GM19324 (cell line): ENCODE data around the gene RALGPS1.

Source experiments
- ATAC-seq: cut with Tn5 transposase; IDR thresholded peaks from one replicate; pipeline ENCODE4 v1.9.1; 2021; ENCODE audit warnings: mild to moderate bottlenecking, moderate library complexity; ENCODE audit not compliant: unreplicated experiment, low FRiP score

The RALGPS1 gene

GRCh38 chr9:127130661-127131538 is 216.3 kb downstream of the RALGPS1 start:
- ATAC-seq = no peak

- ATAC-seq = no peak
Observed at GRCh38 chr9:127131871-127132270, 217.3 kb downstream of the RALGPS1 start.

- no peak for ATAC-seq
Observed at GRCh38 chr9:127132375-127132774, 217.8 kb downstream of the RALGPS1 start.

GRCh38 chr9:127132921-127133647 is 218.5 kb downstream of the RALGPS1 start:
- no peak for ATAC-seq

GRCh38 chr9:127133739-127134167 is 219.2 kb downstream of the RALGPS1 start:
- ATAC-seq = no peak

GRCh38 chr9:127135056-127135745 is 220.6 kb downstream of the RALGPS1 start:
- ATAC-seq = no peak

GRCh38 chr9:127136081-127136879 is 221.7 kb downstream of the RALGPS1 start:
- ATAC-seq = no peak

GRCh38 chr9:127136880-127137639 is 222.5 kb downstream of the RALGPS1 start:
- no peak for ATAC-seq

- no peak for ATAC-seq
Observed at GRCh38 chr9:127137640-127138360, 223.2 kb downstream of the RALGPS1 start.

- ATAC-seq = no peak
Observed at GRCh38 chr9:127138444-127138843, 223.9 kb downstream of the RALGPS1 start.

GRCh38 chr9:127139071-127139731 is 224.6 kb downstream of the RALGPS1 start:
- ATAC-seq = no peak

- no peak for ATAC-seq
Observed at GRCh38 chr9:127139775-127140174, 225.2 kb downstream of the RALGPS1 start.

GRCh38 chr9:127140181-127140580 is 225.6 kb downstream of the RALGPS1 start:
- ATAC-seq = no peak

- ATAC-seq = no peak
Observed at GRCh38 chr9:127140842-127141675, 226.5 kb downstream of the RALGPS1 start.

- ATAC-seq = no peak
Observed at GRCh38 chr9:127142291-127142690, 227.7 kb downstream of the RALGPS1 start.

- ATAC-seq = no peak
Observed at GRCh38 chr9:127142931-127143464, 228.4 kb downstream of the RALGPS1 start.

GRCh38 chr9:127143920-127144465 is 229.4 kb downstream of the RALGPS1 start:
- ATAC-seq = no peak
